HPDE6-E6E7 (cell line): ENCODE results near the gene CRTAC1.

Source experiments
- DNase-seq: peaks from one replicate; pipeline ENCODE4 v3.0.0; 2011; ENCODE audit warnings: missing footprints; ENCODE audit errors: extremely low spot score

The CRTAC1 gene

DNA sequence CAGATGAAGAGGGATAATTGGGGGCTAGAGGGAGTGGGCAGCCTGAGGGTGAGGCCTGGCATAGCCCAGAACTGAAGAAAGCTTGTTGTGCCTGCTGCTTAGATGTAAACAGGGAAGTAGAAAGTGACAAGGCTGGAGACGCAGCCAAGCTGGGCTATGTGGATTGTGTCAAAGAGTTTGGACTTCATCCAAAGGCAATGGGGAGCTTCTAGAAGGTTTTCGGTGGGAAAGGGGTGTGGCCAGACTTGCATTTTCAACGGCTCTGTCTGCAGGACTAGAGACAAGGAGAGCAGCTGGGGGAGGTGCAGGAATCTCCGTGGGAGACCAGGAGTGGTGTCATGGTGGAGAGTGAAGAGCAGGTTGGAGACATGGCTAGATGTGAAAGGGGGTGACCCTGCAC is 132.0 kb downstream of the CRTAC1 start:
- no peak for DNase-seq

DNA sequence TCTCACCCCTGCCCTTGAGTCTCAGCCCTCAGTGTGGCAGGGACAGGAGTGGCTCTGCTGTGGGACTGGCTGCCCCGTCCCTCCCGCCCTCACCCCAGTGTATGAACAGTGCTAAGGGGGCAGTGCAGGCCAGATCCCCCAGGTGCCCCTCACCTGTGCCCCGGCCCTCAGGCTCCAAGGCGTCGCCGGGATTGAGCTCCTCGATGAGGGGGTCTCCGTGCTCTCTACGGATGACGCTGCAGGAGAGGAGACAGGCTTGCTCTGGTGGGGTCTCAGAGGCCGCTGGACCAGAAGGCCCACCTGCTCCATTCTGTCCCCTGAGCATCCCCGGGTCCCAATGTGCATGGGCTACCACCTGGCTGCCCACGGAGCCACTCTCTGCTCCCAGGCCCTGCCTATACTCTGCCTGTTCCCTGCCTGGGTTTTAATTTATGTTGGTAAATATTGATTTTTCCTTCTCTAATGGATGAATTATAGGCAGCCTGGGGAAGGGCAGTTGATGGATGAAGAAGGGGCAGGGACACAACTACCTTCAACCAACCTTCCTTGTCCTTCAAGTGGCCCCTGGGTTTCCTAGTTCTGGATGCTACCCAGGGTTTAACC is 133.6 kb downstream of the CRTAC1 start:
- no peak for DNase-seq

DNA sequence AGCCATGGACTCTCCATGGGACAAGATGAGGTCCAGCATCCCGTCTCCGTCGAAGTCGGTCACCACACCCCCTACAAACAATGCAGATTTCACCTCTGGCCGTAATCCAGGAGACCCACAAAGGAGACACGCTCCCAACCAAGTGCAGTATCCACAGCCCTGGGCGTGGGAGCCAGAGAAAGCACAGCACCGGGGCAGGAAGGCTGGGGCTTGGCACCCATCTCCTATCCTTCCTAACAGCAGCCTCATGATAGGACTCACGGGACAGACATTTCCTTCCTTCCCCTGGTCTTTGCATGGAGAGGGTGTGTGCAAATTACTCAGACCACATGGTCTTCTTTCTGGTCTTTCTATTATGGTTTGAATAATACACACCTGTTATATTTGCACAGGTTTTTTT is 134.5 kb downstream of the CRTAC1 start:
- DNase-seq = no peak

- no peak for DNase-seq
Measured at GRCh38 chr10:97895084-97895483, 135.3 kb downstream of the CRTAC1 start.

GRCh38 chr10:97894092-97894491 is 136.3 kb downstream of the CRTAC1 start:
- DNase-seq = no peak

DNA sequence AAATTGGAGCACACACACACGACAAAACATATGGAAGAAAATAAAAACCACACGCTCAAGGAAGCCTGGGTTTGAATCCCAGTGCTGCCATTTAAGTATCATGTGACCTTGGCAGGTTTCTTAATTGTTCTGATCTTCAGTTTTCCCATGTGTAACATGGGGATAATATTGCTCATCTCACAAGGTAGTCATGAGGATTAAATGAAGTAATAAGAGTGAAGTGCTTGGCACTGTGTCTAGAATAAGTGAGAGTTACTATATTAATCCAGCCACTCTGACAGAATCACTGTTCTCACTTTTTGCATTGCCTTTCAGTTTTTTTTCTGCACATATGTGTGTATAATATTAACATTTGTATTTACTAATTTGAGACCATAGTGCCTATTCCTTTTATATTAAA is 137.5 kb downstream of the CRTAC1 start:
- DNase-seq = no peak

DNA sequence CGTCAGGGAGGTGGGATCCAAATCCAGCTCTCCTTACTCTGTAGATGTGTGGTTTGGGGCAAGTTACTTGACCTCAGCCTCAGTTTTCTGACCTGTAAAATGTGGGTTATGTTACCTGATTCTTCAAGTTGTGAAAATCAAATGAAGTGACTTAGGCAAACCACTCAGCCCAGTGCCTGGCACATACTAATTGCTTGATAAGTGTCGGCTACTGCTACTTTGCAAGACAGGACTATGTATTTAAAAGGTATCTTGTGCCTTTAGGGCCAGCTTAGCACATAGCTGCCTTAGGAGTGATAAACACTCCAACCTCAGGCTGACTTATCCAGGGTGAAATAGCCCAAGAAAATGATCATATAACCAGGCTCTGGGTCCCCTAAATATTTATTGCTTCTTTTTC is 137.9 kb downstream of the CRTAC1 start:
- DNase-seq = no peak

- DNase-seq = no peak
Measured at GRCh38 chr10:97891497-97892167, 138.8 kb downstream of the CRTAC1 start.

DNA sequence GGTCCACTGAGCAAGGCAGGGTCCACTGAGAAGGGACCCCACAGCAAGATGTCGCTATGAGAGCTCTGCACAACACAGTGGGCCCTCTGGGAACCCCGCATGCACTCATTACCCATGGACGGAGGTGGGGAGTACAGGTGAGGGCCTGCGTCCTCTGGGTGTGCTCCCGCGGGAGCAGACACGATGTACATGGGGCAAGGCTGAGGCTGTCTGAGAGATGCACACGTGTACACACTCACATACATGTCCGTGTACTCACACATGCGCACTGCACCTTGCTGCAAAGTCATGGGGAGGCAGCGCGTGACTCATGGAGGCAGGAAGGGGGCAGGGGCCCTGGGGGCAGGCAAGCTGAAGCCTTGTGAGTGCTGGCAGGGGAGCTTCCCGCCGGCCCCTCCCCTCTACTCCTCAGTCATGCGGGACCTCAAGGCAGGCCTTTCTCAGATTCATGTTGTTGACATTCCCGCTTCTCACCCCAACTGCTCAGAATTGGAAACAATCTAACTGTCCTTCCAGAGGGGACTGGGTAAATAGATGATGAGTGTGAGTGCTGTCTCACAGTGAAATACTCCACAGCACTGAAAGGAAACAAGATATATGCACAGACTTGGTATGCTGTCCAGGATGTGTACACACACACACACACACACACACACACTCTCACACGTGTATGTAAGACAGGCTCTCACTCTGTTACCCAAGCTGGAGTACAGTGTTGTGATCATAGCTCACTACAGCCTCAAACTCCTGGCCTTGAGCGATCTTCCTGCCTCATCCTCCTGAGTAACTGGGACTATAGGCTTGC is 140.8 kb downstream of the CRTAC1 start:
- DNase-seq = peak; percentile 79

DNA sequence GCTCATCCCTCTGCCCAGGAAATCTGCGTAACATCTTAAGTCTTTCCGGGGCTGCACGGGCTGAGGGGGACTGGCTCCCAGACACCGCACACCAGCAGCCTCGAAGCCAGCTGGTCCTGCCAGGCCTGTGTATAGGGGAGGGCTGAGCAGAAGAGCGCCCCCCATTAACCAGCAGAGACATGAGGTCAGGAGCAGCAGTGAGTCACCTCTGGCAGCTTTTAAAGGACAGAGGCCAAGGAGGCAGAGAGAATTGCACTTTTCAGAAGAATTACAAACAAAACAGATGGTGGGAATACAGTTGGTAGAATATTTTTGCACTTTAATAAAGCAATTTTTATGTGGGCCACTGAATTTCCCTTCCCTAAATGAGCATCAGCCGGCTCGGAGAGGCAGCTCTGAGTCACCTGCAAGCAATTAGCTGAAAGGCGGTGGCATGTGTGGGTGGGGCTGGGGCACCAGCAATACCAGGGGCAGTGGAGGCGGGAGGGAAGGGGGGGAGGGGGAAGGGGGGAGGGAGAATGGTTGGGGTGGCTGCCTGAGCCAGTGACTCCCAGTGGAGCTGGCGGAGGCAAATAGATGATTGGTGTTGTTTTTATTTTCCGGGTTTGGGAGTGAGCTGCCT is 141.7 kb downstream of the CRTAC1 start:
- peak; percentile 81 for DNase-seq

DNA sequence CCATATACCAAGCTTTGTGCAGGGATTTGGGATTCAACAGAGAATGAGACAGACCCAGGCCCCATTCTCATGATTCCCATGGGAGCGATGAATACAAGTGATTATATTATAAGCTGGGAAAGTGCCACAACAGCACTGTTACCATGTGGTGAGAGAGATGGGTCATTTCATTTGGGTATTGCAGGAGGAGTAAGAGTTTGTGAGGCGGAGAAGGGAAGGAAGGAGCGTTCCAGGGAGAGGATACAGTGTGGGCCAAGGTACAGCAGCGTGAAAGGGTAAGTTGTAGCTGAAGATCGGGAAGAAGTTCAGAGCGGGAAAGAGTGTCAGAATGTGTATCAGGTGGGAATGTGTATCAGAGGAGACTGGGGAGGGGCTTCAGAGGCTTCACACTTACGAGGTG is 142.3 kb downstream of the CRTAC1 start:
- DNase-seq = no peak

GRCh38 chr10:97887399-97887798 is 143.0 kb downstream of the CRTAC1 start:
- DNase-seq = no peak

GRCh38 chr10:97886286-97886685 is 144.1 kb downstream of the CRTAC1 start:
- DNase-seq = no peak

DNA sequence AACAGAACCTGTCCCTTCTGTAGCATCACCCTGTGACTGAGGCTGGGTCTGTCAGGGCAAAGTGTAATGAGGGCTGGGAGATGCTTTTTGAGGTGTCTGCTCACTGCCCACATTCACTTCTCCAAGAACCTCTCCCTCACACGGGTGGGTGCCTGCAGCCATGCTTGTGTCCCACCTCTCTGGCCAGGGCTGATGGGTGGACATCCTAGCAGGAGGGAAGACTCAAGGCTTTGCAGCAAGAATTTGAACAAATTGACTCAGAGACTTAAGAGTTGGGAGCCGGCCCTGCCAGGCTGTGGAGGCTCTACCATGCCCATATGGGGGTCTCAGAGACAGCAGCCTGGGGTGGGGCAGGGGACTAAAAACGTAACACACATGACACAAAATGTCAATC is 147.3 kb downstream of the CRTAC1 start:
- DNase-seq = no peak

- DNase-seq = peak; percentile 96
Measured at GRCh38 chr10:97882142-97883091, 148.0 kb downstream of the CRTAC1 start.

GRCh38 chr10:97880109-97880508 is 150.3 kb downstream of the CRTAC1 start:
- no peak for DNase-seq

- DNase-seq = no peak
Measured at GRCh38 chr10:97879241-97879640, 151.2 kb downstream of the CRTAC1 start.

GRCh38 chr10:97876402-97876801 is 154.0 kb downstream of the CRTAC1 start:
- no peak for DNase-seq

GRCh38 chr10:97875391-97875790 is 155.0 kb downstream of the CRTAC1 start:
- no peak for DNase-seq

DNA sequence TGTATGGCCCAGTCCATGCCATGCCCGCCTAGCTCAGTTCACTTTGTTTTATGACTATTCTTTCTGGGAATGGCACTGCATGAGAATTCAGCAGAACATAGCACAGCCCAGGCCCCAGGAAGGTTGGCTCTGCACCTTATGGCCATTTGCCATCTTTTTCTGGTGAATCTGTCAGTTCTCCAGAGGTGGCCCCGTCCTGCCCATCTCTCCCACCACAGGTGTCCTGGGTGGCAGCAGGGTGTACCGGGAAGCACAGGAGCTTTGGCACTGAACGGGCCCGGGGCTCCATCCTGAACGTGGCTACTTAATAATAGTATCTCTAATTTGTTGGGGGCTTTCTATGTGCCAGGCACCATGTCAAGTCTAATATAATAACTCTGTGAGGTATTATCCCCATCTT is 156.1 kb downstream of the CRTAC1 start:
- DNase-seq = no peak

DNA sequence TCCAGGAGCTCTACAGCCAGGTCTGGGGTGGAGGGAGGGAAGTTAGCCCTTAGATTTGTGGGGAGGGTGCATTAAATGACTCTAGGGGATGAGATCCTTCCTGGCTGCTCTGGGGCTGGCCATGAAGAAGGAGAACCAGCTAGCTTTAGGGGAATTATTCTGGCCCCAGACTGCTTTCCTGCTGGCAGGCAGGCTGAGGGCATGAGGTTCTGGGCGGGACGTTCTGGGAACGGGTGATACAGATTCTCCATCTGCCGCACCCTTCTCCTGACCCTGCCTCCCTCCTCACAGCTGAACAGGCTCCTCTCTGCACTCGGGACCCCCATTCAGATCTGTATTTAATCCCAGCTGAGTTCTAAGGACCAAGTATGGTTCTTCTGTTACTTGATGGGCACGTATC is 156.9 kb downstream of the CRTAC1 start:
- DNase-seq = no peak
